GM12801 (cell line): ENCODE results near the gene GAGE12F.
"Not testable (repeated sequence)": the region's sequence is repeated elsewhere in the genome, so short reads cannot be mapped to it uniquely, and the experiment has no call there.

Experiments used
- CTCF ChIP-seq: IDR thresholded peaks from one replicate; pipeline ENCODE4 v1.5.1; 2011; ENCODE audit warnings: control low read depth; ENCODE audit not compliant: insufficient read length; ENCODE audit errors: extremely low read depth

Gene GAGE12F

GRCh38 chrX:49598720-49599119, 38.1 kb downstream of the GAGE12F start, which contains the start of gene GAGE1:
Gene GAGE1 (plus strand): TSS chrX:49599020. CDS start chrX:49600175, 1,155 bp downstream.
- TF ChIP-seq CTCF, result not testable (repeated sequence)

GRCh38 chrX:49610718-49611310, 50.2 kb downstream of the GAGE12F start:
- no peak for TF ChIP-seq CTCF
